Measurements from ENCODE around the gene UPF1. TPM values are rescaled to one million over a fixed set of nuclear protein-coding genes. Genes with fewer than 3 reads are reported as not detected.

UPF1 gene
- total RNA-seq, 6 donors from 2014 or later, result 68.9 to 157 (median 86.3) TPM

DNA sequence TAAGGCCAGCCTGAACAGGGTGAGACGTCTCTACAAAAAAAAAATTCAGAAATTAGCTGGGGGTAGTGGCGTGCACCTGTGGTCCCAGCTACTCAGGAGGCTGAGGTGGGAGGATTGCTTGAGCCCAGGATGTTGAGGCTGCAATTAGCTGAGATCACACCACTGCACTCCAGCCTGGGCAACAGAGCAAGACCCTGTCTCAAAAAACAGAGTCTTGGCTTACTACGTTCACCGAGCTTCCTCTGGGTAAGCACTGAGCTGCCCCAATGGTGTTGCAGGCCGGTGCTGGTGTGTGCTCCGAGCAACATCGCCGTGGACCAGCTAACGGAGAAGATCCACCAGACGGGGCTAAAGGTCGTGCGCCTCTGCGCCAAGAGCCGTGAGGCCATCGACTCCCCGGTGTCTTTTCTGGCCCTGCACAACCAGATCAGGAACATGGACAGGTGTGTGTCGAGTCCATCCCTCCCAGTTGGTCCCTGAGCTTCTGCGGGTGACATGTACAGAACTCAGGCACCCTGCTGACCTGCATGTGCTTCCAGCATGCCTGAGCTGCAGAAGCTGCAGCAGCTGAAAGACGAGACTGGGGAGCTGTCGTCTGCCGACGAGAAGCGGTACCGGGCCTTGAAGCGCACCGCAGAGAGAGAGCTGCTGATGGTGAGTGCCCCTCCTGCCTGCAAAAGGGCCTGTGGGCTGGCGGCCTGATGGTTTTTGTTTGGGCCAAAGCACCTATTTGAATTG lies 24.1 kb downstream of the UPF1 start:
- Histone ChIP-seq H3K4me3 (no peak overlapping the region), H3K27ac (no peak overlapping the region), H3K27me3 (no peaks in the 10 kb centered on the region), H3K36me3 (peaks cover 72 to 100% (median 99%) of the 10 kb centered on the region in 4 donors), H3K9me3 (no peaks in the 10 kb centered on the region), H3K4me1 (peaks cover 0 to 16% (median 14%) of the 10 kb centered on the region in 4 donors)
- ATAC-seq (ENCODE audit: low FRiP score in 2 of 2) (no peak), DNase-seq (peak in 1 of 2 donors; percentile 69)
- WGBS, 2 donors, result 94% methylated on average over 13 to 27 of the region's 27 CpGs
- no peak for TF ChIP-seq CTCF (IDR thresholded peaks at IDR 0.05)
- no peak for TF ChIP-seq EP300 (IDR thresholded peaks at IDR 0.05)
- TF ChIP-seq POLR2AphosphoS5 (IDR thresholded peaks at IDR 0.05), result no peak
- TF ChIP-seq POLR2A (IDR thresholded peaks at IDR 0.05), result no peak

DNA sequence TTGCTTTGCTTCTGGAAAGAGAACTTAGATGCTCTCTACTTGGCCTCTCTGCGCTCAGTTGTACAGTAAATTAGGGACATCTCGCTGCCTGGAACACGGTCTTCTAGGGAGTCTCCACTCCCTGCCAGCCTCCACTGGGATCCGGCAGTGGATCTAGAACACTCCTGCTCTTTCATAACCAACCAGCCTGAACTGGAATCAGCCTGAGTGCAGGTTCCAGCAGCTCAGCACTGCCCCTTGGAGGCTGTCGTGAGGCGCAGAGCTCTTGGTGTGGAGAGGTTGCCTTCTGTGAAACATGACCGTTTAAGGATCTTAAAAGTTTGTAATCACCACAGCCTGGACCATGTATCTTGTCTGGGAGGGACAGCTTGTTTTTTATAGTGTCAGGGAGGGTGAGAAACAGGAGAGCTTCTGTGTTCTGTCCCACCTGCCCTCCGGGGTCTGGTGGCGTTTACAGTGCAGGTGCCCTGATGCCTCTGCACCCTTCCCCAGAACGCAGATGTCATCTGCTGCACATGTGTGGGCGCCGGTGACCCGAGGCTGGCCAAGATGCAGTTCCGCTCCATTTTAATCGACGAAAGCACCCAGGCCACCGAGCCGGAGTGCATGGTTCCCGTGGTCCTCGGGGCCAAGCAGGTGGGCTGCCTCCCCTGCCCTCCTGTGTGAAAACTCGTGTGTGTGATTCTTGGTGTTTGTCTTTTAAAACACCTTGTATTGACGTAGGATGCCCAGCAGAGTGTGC lies 24.8 kb downstream of the UPF1 start:
- 89 to 93% methylated on average over 16 to 22 of the region's 22 CpGs for WGBS, 2 donors
- H3K36me3 ChIP-seq, result peaks cover 74 to 100% (median 99%) of the 10 kb centered on the region in 4 donors
- no peaks in the 10 kb centered on the region for H3K9me3 ChIP-seq
- no peak for TF ChIP-seq EP300 (IDR thresholded peaks at IDR 0.05)
- no peak for TF ChIP-seq CTCF (IDR thresholded peaks at IDR 0.05)
- TF ChIP-seq POLR2A (IDR thresholded peaks at IDR 0.05), result no peak
- TF ChIP-seq POLR2AphosphoS5 (IDR thresholded peaks at IDR 0.05), result no peak
- H3K4me1 ChIP-seq, result peaks cover 0 to 9% (median 9%) of the 10 kb centered on the region in 4 donors
- H3K27ac ChIP-seq, result no peak overlapping the region
- ATAC-seq (ENCODE audit: low FRiP score in 2 of 2), result no peak
- no peaks in the 10 kb centered on the region for H3K27me3 ChIP-seq
- H3K4me3 ChIP-seq, result no peak overlapping the region
- DNase-seq, result peak in 1 of 2 donors; percentile 48

DNA sequence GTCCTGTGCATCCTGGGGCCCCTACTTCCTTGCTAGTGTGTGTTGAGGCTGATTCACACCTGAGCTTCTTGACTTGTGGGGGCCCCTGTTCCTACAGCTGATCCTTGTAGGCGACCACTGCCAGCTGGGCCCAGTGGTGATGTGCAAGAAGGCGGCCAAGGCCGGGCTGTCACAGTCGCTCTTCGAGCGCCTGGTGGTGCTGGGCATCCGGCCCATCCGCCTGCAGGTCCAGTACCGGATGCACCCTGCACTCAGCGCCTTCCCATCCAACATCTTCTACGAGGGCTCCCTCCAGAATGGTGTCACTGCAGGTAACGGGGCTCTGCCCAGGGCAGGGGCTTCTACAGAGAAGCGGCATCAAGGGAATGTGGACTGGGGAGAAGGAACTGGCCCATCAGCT lies 25.5 kb downstream of the UPF1 start:
- TF ChIP-seq CTCF (IDR thresholded peaks at IDR 0.05) (no peak), POLR2A (IDR thresholded peaks at IDR 0.05) (no peak), EP300 (IDR thresholded peaks at IDR 0.05) (no peak), POLR2AphosphoS5 (IDR thresholded peaks at IDR 0.05) (no peak)
- Histone ChIP-seq H3K36me3 (peaks cover 78 to 100% (median 99%) of the 10 kb centered on the region in 4 donors), H3K4me3 (no peak overlapping the region), H3K9me3 (no peaks in the 10 kb centered on the region), H3K27ac (no peak overlapping the region), H3K4me1 (peaks cover 0 to 9% (median 8%) of the 10 kb centered on the region in 4 donors), H3K27me3 (no peaks in the 10 kb centered on the region)
- ATAC-seq (ENCODE audit: low FRiP score in 2 of 2) (no peak), DNase-seq (peak in 1 of 2 donors; percentile 51)
- 95% methylated on average over 13 of the region's 13 CpGs; no CpG with 5 or more reads in 1 of the 2 donors for WGBS, 2 donors

GRCh38 chr19:18858906-18859646 lies 27.3 kb downstream of the UPF1 start:
- no peak for ATAC-seq (ENCODE audit: low FRiP score in 2 of 2)
- Histone ChIP-seq H3K4me1 (peaks cover 0 to 9% (median 8%) of the 10 kb centered on the region in 4 donors), H3K36me3 (peaks cover 77 to 100% (median 99%) of the 10 kb centered on the region in 4 donors), H3K4me3 (no peak overlapping the region), H3K9me3 (no peaks in the 10 kb centered on the region), H3K27me3 (no peaks in the 10 kb centered on the region), H3K27ac (peak overlapping the region in 1 of 4 donors; percentile 35)
- TF ChIP-seq CTCF (IDR thresholded peaks at IDR 0.05) (no peak), EP300 (IDR thresholded peaks at IDR 0.05) (no peak), POLR2A (IDR thresholded peaks at IDR 0.05) (no peak), POLR2AphosphoS5 (IDR thresholded peaks at IDR 0.05) (no peak)
- WGBS, 2 donors, result 86 to 94% methylated on average over 12 to 21 of the region's 21 CpGs
- DNase-seq, result peak in 1 of 2 donors; percentile 42

All from upper lobe of left lung (tissue), 6 donors.